ENCODE measurements around the gene PARD3. TPM values are rescaled to one million over a fixed set of nuclear protein-coding genes. Genes with fewer than 3 reads are reported as not detected.

The PARD3 gene
- total RNA-seq, 6 experiments from 2014 or later, result 19.1 to 27.8 (median 22.0) TPM

DNA sequence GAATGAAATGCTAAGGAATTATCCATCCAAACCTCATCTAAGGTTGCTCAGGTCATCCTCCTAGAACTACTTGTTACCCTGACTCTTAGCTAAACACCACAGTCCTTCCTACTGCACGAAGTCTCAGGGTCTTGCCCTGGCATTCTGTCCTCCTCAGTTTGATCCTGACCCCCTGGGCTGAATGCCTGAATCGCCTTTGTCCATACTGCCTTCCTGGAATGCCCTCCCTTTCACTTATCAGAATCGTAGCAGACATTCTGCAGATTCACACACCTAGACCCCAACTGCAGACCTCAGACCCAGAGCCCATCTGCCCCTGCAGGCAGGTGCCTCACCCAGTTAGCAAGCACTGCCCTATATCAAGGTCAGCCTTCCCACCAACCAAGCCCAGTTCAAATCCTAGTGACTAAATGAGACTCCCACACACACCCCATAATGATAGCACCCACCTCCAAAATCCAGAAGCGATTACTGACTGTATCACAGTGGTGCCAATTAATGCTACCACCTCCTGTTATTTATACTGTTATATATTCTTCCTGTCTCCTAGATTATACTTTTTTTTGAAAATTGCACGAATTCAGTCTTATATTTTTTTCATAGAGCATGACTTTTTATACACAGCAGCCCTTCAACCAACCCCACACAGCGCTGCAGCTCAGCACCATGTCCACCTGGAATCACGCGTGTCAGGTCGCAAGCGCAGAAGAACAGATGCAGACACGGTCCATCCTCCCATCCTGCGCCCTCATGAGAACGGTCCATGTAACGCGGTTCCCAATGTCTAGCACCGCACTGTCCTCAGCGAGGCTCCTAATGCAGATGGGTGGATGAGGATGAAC is 3.7 kb downstream of the PARD3 start:
- DNase-seq, result no peak
- intact Hi-C loops (cut with DNase I), result loop anchor here (10.0 kb wide), 1 partner anchor 87 kb away; no protein-coding TSS in a partner anchor

DNA sequence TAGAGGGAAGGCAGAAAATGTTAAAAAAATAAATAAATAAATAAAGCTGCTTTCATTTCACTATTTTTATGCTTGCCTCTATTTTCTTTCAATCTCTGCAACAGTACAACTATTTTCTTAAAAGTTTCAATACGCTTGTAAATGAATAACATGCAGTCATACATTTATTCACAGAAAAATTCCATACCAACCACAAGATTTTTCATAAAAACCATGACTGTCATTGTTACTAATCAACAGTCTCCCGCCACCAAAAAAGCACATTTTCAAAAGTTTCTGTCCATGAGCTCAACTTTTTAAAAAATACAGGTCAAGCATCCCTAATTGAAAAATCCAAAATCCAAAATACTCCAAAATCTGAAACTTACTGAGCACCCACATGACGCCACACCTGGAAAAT is 5.3 kb downstream of the PARD3 start:
- DNase-seq (no peak), ATAC-seq (no peak)
- WGBS (ENCODE audit: insufficient coverage, low coverage, low lambda C conversion rate, missing lambda C conversion rate), result 82% methylated on average over 3 of the region's 3 CpGs
- Histone ChIP-seq H3K4me3 (no peak overlapping the region), H3K9me3 (no peaks in the 10 kb centered on the region), H3K27ac (no peak overlapping the region), H3K4me1 (peaks cover 0 to 13% (median 6%) of the 10 kb centered on the region in 4 donors), H3K27me3 (no peaks in the 10 kb centered on the region), H3K36me3 (no peaks in the 10 kb centered on the region)
- TF ChIP-seq POLR2A (IDR thresholded peaks at IDR 0.05), result no peak
- TF ChIP-seq CTCF (IDR thresholded peaks at IDR 0.05), result no peak
- intact Hi-C loops (cut with DNase I), result loop anchor here (10.0 kb wide), 1 partner anchor 85 kb away; no protein-coding TSS in a partner anchor

More for the DNA sequence above, 3.7 kb downstream of the PARD3 start:
- TF ChIP-seq CTCF (IDR thresholded peaks at IDR 0.05) (no peak), POLR2A (IDR thresholded peaks at IDR 0.05) (no peak)
- Histone ChIP-seq H3K36me3 (no peaks in the 10 kb centered on the region), H3K4me1 (peaks cover 0 to 20% (median 7%) of the 10 kb centered on the region in 4 donors), H3K9me3 (no peaks in the 10 kb centered on the region), H3K4me3 (no peak overlapping the region), H3K27ac (no peak overlapping the region), H3K27me3 (no peaks in the 10 kb centered on the region)
- no peak for ATAC-seq
- WGBS (ENCODE audit: insufficient coverage, low coverage, low lambda C conversion rate, missing lambda C conversion rate), result 87% methylated on average over 15 of the region's 17 CpGs

GRCh38 chr10:34808801-34809745 is 6.0 kb downstream of the PARD3 start:
- H3K27ac ChIP-seq, result peak overlapping the region in 1 of 3 donors; percentile 10
- H3K4me1 ChIP-seq, result peaks cover 0 to 13% (median 6%) of the 10 kb centered on the region in 4 donors
- TF ChIP-seq CTCF (IDR thresholded peaks at IDR 0.05), result no peak
- TF ChIP-seq POLR2A (IDR thresholded peaks at IDR 0.05), result no peak
- intact Hi-C loops (cut with DNase I), result no loop called here
- ATAC-seq (peak; percentile 30 to 53 (median 40)), DNase-seq (no peak)
- H3K9me3 ChIP-seq, result no peaks in the 10 kb centered on the region
- 57% methylated on average over 16 of the region's 19 CpGs for WGBS (ENCODE audit: insufficient coverage, low coverage, low lambda C conversion rate, missing lambda C conversion rate)
- H3K36me3 ChIP-seq, result no peaks in the 10 kb centered on the region
- H3K27me3 ChIP-seq, result no peaks in the 10 kb centered on the region
- no peak overlapping the region for H3K4me3 ChIP-seq

DNA sequence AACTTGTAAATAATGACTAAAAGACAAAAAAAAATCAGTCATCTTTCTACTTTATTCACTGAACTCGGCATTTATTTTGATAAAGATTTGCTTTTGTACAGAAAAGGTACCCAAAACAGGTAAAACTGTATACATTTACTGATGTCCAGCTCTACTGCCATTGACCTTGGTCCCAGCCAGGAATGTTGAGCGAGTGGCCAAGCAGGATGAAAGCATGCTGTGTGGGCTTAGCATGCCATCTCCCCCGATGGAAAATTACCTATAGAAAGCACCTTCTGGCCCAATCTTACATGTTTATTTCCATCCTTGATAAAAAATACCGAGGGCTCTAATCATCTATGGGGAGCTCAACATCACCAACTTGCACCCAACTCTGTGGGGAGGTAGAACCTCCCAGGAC is 6.8 kb downstream of the PARD3 start:
- Histone ChIP-seq H3K4me1 (peaks cover 0 to 11% (median 3%) of the 10 kb centered on the region in 4 donors), H3K27me3 (no peaks in the 10 kb centered on the region), H3K9me3 (no peaks in the 10 kb centered on the region), H3K4me3 (no peak overlapping the region), H3K36me3 (no peaks in the 10 kb centered on the region), H3K27ac (no peak overlapping the region)
- TF ChIP-seq POLR2A (IDR thresholded peaks at IDR 0.05), result no peak
- TF ChIP-seq CTCF (IDR thresholded peaks at IDR 0.05), result no peak
- 83% methylated on average over 4 of the region's 4 CpGs for WGBS (ENCODE audit: insufficient coverage, low coverage, low lambda C conversion rate, missing lambda C conversion rate)
- ATAC-seq (no peak), DNase-seq (no peak)
- intact Hi-C loops (cut with DNase I), result no loop called here
